Measurements from ENCODE around the gene SH3BP2.

SH3BP2 gene

GRCh38 chr4:2825740-2826139, 32.9 kb downstream of the SH3BP2 start:
- TF ChIP-seq JUND (IDR thresholded peaks at IDR 0.05; ENCODE audit: low read depth) = no peak
- DNase-seq (ENCODE audit: low read depth in 1 of 2, low spot score in 1 of 2) = no peak
- in situ Hi-C loops (cut with HindIII; ENCODE audit: low pct_unique_long_range_greater_than_20kb, low sequenced_read_pairs) = no loop called here

DNA sequence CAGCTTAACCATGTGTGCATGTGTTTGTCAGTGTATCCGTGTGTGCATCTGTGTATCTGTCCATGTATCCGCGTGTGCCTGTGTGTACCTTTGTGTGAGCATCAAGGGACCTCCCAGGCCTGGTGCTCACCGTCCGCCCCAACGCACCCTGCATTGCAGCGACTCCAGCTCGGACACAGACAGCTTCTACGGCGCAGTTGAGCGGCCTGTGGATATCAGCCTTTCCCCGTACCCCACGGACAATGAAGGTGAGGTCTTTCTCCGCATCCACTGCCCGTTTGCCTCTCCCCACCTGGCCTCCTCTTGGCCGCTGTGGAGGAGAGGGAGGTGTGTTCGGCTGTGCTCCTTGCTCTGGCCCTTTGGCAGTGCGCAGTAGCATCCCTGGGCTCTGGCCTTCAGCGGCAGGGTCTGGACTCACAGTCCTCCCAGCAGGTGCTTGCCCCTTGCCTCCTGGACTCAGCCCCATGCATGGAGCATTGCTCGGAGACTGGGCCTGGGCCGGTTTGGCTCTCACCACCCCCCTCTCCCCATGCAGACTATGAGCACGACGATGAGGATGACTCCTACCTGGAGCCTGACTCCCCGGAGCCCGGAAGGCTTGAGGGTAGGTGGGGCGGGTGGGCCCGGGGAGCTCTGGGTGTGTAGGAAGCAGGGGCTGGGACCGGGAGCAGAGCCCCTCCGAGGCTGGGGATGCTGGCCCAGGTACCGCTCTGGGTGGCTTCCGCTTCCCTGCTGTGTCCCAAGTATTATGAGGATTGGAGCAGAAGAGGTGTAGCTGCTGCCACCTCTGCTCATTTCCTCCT, 34.4 kb downstream of the SH3BP2 start:
- in situ Hi-C loops (cut with HindIII; ENCODE audit: low pct_unique_long_range_greater_than_20kb, low sequenced_read_pairs) = no loop called here
- no peak for TF ChIP-seq JUND (IDR thresholded peaks at IDR 0.05; ENCODE audit: low read depth)
- no peak for DNase-seq (ENCODE audit: low read depth in 1 of 2, low spot score in 1 of 2)

GRCh38 chr4:2827874-2828751, 35.2 kb downstream of the SH3BP2 start:
- in situ Hi-C loops (cut with HindIII; ENCODE audit: low pct_unique_long_range_greater_than_20kb, low sequenced_read_pairs) = no loop called here
- no peak for DNase-seq (ENCODE audit: low read depth in 1 of 2, low spot score in 1 of 2)
- TF ChIP-seq JUND (IDR thresholded peaks at IDR 0.05; ENCODE audit: low read depth) = no peak

GRCh38 chr4:2828758-2829181, 35.9 kb downstream of the SH3BP2 start:
- in situ Hi-C loops (cut with HindIII; ENCODE audit: low pct_unique_long_range_greater_than_20kb, low sequenced_read_pairs) = no loop called here
- TF ChIP-seq JUND (IDR thresholded peaks at IDR 0.05; ENCODE audit: low read depth) = no peak
- DNase-seq (ENCODE audit: low read depth in 1 of 2, low spot score in 1 of 2) = no peak

DNA sequence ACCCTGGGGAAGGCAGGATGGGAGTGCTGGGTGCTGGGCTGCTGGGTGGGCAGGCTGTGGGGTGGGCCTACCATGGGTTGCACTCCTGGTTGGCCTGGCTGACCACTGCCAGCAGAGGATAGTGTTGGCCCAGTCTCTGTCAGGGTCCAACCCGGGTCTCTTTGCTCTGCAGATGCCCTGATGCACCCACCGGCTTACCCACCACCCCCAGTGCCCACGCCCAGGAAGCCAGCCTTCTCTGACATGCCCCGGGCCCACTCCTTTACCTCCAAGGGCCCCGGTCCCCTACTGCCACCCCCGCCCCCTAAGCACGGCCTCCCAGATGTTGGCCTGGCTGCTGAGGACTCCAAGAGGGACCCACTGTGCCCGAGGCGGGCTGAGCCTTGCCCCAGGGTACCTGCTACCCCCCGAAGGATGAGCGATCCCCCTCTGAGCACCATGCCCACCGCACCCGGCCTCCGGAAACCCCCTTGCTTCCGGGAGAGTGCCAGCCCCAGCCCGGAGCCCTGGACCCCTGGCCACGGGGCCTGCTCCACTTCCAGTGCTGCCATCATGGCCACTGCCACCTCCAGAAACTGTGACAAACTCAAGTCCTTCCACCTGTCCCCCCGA, 36.5 kb downstream of the SH3BP2 start:
- in situ Hi-C loops (cut with HindIII; ENCODE audit: low pct_unique_long_range_greater_than_20kb, low sequenced_read_pairs) = no loop called here
- TF ChIP-seq JUND (IDR thresholded peaks at IDR 0.05; ENCODE audit: low read depth) = no peak
- no peak for DNase-seq (ENCODE audit: low read depth in 1 of 2, low spot score in 1 of 2)

DNA sequence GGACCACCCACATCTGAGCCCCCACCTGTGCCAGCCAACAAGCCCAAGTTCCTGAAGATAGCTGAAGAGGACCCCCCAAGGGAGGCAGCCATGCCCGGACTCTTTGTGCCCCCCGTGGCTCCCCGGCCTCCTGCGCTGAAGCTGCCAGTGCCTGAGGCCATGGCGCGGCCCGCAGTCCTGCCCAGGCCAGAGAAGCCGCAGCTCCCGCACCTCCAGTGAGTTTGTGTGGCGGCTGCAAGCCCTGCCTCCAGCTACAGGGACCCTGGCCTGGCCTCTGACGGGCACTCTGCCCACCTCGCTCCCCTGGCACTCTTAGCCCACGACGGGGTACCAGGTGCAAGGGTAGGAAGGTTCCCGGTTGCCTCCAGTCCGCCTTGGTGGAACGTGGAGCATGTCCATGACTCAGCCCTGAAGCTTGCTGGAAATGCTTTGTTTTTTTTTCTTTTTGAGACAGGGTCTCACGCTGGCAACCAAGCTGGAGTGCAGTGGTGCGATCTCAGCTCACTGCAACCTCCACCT, 37.1 kb downstream of the SH3BP2 start:
- in situ Hi-C loops (cut with HindIII; ENCODE audit: low pct_unique_long_range_greater_than_20kb, low sequenced_read_pairs) = no loop called here
- DNase-seq (ENCODE audit: low read depth in 1 of 2, low spot score in 1 of 2) = no peak
- no peak for TF ChIP-seq JUND (IDR thresholded peaks at IDR 0.05; ENCODE audit: low read depth)

DNA sequence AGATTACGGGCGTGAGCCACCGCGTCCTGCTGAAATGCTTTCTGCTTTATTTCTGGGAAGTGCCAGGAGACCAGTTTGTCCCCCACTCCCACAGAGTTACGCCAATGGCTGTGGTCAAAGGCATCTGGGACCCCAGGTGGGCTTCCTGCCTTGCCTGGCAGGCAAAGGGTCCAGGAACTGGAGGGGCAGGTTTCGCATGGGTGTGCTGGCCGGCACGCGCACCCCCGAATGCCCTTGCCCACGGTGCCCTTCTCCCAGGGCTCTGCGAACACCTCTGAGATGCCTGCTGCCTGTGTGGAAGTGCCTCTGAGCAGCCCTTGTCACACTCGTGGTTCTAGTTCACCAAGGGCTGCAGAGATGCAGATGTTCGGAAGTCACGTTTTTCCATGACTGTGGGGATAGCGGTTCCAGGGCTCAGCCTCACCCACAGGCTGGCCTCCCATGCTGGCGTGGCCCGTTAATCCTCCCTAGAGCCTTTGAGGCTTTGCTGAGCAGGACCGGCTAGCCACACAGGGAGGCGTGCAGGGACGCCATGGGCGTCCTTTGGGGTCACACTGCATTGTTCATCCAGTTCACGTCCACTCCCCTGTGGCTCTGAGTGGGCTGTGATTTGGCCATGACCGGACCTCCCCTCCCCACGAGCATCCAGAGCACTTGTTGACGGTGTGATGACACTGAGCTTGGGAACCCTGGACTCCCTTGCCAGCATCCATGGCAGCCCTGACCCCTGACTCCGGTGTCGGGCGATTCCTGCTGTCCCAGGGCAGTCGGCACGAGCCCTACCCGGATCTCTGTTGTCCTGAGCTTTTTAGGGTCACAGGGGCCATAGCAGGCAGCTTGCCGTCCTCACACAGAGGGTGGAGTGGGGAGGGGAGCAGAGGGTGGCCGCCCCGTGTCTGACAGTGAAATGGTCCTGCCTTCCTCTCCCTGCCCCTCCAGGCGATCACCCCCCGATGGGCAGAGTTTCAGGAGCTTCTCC, 38.0 kb downstream of the SH3BP2 start:
- no peak for TF ChIP-seq JUND (IDR thresholded peaks at IDR 0.05; ENCODE audit: low read depth)
- in situ Hi-C loops (cut with HindIII; ENCODE audit: low pct_unique_long_range_greater_than_20kb, low sequenced_read_pairs) = no loop called here
- no peak for DNase-seq (ENCODE audit: low read depth in 1 of 2, low spot score in 1 of 2)

- in situ Hi-C loops (cut with HindIII; ENCODE audit: low pct_unique_long_range_greater_than_20kb, low sequenced_read_pairs) = no loop called here
- no peak for TF ChIP-seq JUND (IDR thresholded peaks at IDR 0.05; ENCODE audit: low read depth)
- no peak for DNase-seq (ENCODE audit: low read depth in 1 of 2, low spot score in 1 of 2)
These were observed 38.9 kb downstream of the SH3BP2 start for GRCh38 chr4:2831611-2832308.

DNA sequence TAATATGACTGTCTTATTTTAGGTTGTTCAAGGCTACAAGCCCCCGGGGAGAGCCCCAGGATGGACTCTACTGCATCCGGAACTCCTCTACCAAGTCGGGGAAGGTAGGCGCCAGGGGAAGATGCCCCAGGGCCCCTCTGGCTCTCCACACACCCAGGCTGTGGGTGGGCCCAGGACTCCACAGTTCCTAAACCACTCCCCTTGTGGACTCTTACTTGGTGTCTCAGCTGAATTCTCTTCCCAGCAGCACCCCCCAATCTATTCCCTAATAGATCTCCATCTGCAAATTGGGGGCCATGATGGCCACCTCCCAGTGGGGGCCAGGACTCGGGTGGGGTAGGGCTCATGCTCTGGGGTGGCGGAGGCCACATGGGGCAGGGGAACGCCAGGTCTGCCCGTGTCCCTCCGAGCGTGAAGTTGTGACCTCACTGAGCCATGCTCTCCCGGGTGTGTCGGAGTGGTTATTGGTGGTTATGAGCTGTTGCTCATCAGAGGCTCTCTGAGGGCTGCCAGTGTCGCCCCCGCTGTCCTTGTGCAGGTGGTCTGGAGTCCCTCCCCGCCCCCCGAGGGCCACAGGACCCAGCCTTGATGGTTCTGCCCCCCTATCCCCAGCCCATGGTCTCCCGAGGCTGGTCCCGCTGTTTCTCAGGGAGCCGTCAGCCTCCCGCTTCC, 39.6 kb downstream of the SH3BP2 start:
- no peak for TF ChIP-seq JUND (IDR thresholded peaks at IDR 0.05; ENCODE audit: low read depth)
- no peak for DNase-seq (ENCODE audit: low read depth in 1 of 2, low spot score in 1 of 2)
- in situ Hi-C loops (cut with HindIII; ENCODE audit: low pct_unique_long_range_greater_than_20kb, low sequenced_read_pairs) = no loop called here

DNA sequence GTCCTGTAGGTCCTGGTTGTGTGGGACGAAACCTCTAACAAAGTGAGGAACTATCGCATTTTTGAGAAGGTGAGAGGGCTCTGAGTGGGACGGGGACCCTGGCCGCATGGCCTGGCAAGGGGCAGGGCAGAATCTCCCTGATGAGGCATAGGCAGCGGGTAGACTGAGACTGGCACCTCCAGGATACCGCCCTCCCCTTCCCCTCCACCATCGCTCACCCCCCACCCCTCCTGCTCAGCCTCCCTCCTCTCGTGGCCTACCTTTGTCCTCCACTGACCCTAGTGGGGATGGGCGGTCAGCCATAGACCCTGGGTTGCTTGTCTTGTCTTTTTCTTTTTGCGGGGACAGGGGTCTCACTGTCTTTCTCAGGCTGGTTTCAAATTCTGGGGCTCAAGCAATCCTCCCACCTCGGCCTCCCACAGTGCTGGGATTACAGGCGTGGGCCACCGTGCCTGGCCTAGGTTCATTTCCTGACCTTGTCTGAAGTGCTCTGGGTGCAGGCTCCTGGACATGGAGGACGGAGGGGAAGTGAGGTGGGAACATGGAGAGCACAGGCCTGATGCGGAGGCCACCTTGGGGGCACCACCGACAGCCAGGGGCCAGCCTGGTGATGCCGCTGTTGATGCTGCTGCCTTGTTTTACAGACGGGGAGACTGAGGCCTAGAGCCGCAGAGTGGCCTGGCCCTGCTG, 40.2 kb downstream of the SH3BP2 start:
- DNase-seq (ENCODE audit: low read depth in 1 of 2, low spot score in 1 of 2) = no peak
- in situ Hi-C loops (cut with HindIII; ENCODE audit: low pct_unique_long_range_greater_than_20kb, low sequenced_read_pairs) = no loop called here
- TF ChIP-seq JUND (IDR thresholded peaks at IDR 0.05; ENCODE audit: low read depth) = no peak

All from T47D (cell line).